ENCODE data around the gene GDPD3. TPM values are rescaled to one million over a fixed set of nuclear protein-coding genes. Genes with fewer than 3 reads are reported as not detected.

Gene GDPD3
- total RNA-seq, 1 donor from 2014 or later, result 6.4 TPM

DNA sequence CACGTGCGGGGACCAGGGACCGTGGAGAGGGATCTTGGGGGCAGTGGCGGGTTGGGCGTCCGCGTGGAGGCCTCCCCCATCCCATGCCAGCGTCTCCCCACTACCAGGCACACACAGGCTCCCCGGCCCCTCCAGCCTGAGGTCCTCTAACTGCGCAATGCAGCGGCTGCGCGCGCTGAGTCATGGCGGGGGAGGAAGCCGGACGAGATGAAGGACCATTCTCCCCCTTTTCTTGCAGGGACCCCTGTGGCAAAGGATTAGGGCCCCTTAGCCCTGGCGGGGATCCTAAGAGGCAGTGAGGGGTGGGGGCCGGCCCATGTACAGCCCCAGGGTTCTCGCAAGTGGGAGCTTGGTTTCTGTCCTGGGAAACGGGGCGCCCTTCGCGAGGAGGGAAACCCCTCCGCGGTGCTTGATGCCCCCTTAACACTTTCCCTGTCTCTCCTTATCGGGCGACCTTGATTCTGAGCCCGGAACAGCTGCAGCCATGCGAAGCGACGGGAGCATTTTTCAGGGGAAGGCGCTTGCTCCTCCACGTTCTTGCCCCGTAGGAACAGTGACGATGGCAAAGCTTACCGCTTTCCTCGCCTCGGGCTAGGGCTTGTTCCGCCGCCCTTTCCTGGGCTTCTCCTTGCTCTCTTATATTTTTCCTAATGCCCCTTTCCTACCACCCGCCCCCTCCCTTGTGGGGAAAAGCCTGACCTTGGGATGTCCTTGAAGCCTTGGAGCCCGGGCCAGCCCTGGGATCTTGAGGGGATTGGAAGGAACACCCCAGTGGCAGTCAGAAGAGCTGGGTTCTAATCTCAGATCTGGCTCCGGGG lies 47.2 kb downstream of the GDPD3 start:
- Mint-ChIP-seq H3K9me3 (no peaks in the 10 kb centered on the region), H3K4me3 (ENCODE audit: low read depth) (peak overlapping the region; percentile 100), H3K27ac (peak overlapping the region; percentile 99), H3K36me3 (ENCODE audit: low read depth) (peaks cover 68% of the 10 kb centered on the region), H3K4me1 (ENCODE audit: low read depth) (peaks cover 33% of the 10 kb centered on the region), H3K27me3 (ENCODE audit: low read depth) (no peaks in the 10 kb centered on the region)
- intact Hi-C loops (cut with micrococcal nuclease), result loop anchor here (1.0 to 10.0 kb wide), 3 partner anchors 13 to 289 kb away; partner anchors contain the start of gene CD2BP2
- DNase-seq (ENCODE audit: low spot score), result no peak

DNA sequence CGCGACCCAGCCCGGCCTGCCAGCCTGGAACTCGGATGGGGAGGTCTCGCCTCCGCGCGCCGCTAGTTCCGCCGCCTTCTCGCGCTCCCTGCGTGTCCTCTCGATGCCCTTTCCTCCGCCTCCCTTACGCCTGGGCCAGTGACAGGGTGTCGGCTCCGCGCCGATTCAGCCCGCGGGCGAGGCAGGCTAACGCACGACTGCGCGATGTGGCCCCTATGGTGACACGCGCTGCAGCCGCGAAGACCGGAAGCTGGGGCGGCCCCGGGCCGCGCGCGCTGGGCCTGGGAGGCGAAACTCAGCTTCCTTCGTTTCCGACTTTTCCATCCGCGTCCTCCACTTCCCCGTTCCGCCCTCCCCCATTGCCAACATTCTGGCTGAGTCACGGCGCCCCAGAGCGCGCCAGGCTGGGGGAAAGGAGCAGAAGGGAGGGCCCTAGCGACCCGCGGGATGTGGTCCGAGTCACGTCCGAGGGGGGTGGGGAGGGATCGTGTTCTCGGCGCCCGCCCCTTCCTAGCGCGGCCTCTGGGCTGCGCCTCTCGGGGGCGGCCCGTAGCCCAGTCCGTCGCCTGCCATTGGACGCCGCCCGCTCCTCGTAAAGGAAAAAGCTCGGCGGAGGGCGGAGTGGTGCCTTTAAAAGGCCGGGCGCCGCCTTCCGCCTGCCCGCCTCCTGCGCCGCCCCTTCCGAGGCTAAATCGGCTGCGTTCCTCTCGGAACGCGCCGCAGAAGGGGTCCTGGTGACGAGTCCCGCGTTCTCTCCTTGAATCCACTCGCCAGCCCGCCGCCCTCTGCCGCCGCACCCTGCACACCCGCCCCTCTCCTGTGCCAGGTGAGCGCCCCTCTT lies 48.0 kb downstream of the GDPD3 start, which contains the start of gene ALDOA:
ALDOA (plus strand) TSS at position 659 of the 841 bp plus-strand sequence. CDS start 1,138 bp downstream, outside the sequence.
- intact Hi-C loops (cut with micrococcal nuclease), result loop anchor here (1.0 to 10.0 kb wide), 3 partner anchors 12 to 289 kb away; partner anchors contain the start of gene CD2BP2
- Mint-ChIP-seq H3K9me3 (no peaks in the 10 kb centered on the region), H3K4me3 (ENCODE audit: low read depth) (peak within 1 kb of the TSS; percentile 100), H3K27me3 (ENCODE audit: low read depth) (no peaks in the 10 kb centered on the region), H3K27ac (peak within 1 kb of the TSS; percentile 99), H3K4me1 (ENCODE audit: low read depth) (peaks cover 30% of the 10 kb centered on the region), H3K36me3 (ENCODE audit: low read depth) (peaks cover 60% of the 10 kb centered on the region)
- peak; percentile 95 for DNase-seq (ENCODE audit: low spot score)

DNA sequence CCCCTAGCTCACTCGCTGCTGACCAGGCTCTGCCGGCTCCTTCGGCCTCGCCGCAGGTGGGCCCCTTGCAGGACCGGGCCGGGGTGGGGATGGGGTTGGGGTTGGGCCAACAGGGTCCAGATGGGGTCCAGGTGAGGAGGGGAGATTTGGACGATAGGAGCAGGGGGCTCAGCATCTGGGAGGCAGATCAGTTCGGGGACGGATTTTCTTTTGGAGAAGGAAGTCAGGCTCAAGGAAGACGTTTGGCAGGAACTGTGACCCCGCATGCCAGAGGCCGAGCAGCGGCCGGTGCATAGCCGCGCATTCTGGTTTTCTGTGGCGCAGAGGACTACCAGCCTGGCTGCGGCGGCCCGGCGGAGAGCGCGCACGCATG lies 48.6 kb downstream of the GDPD3 start:
- H3K9me3 Mint-ChIP-seq, result no peaks in the 10 kb centered on the region
- peak overlapping the region; percentile 100 for H3K4me3 Mint-ChIP-seq (ENCODE audit: low read depth)
- H3K27ac Mint-ChIP-seq, result peak overlapping the region; percentile 99
- H3K4me1 Mint-ChIP-seq (ENCODE audit: low read depth), result peaks cover 26% of the 10 kb centered on the region
- DNase-seq (ENCODE audit: low spot score), result no peak
- intact Hi-C loops (cut with micrococcal nuclease), result loop anchor here (1.0 to 10.0 kb wide), 3 partner anchors 11 to 290 kb away; partner anchors contain the start of gene CD2BP2
- no peaks in the 10 kb centered on the region for H3K27me3 Mint-ChIP-seq (ENCODE audit: low read depth)
- peaks cover 54% of the 10 kb centered on the region for H3K36me3 Mint-ChIP-seq (ENCODE audit: low read depth)

DNA sequence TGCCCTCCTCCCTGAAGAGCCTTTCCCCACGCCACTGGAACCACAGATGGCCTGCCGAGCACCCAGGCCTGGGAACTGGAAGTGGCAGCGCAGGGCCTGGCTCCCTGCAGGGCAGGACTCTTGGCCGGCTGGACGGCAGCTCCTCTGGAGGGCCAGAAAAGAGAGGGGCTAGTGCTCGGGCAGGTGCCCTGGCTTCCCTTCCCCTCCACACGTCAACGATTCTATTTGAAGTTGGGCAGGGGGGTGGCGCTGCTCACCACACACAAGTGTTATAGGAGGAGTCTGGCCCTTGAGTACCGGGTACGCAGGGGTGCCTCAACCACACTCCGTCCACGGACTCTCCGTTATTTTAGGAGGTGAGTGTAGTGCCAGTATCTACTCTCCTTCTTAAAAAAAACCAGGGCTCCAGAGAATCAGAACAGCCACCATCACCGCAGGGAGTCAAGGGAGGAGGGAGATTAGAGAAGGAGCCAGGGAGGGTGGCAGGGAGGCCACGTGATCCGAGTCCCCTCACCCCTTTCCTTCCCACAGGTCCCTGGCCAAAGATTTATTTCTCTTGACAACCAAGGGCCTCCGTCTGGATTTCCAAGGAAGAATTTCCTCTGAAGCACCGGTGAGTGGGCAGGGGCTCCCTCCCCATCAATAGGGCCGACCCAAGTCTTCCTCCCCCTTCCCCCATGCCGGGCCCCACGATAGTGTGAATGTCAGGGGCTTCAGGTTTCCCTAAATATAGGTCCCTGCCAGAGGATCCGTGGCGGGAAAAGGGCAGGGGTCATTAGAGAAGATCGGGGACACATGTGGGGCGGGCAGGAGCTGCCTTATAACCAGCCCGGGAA lies 49.2 kb downstream of the GDPD3 start:
- Mint-ChIP-seq H3K4me1 (ENCODE audit: low read depth) (peaks cover 22% of the 10 kb centered on the region), H3K9me3 (no peaks in the 10 kb centered on the region), H3K4me3 (ENCODE audit: low read depth) (peak overlapping the region; percentile 100), H3K27me3 (ENCODE audit: low read depth) (no peaks in the 10 kb centered on the region), H3K27ac (peak overlapping the region; percentile 99), H3K36me3 (ENCODE audit: low read depth) (peaks cover 47% of the 10 kb centered on the region)
- peak; percentile 66 for DNase-seq (ENCODE audit: low spot score)
- intact Hi-C loops (cut with micrococcal nuclease), result loop anchor here (10.0 kb wide), 1 partner anchor 291 kb away; the partner anchor contains the start of gene CD2BP2

DNA sequence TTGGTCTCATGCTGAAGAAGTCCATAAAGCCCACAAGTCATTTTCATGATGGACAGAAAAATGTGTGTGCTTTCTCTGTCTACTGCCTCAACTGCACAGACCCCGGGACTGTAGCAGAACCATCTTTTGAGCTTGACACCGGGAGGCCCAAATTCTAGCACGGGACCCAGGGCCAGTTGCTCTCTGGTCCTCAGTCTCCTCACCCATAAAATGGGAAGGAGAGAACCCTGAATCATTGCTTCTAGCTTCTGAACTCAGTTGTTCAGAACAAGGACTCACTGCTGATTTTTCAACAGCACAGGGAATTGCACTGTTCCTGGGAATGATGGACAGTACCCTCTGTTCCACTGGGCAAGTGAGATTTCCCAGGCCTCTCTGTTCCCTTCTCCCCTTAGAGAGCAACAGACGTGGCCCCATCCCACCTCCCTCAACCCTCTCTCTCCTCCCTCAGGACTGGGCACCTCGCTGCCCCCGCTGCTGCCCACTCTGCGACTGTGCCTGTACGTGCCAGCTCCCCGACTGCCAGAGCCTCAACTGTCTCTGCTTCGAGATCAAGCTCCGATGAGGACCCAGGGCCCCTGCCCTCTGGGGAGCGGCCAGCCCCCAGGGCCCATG lies 50.0 kb downstream of the GDPD3 start:
- intact Hi-C loops (cut with micrococcal nuclease), result loop anchor here (10.0 kb wide), 1 partner anchor 291 kb away; the partner anchor contains the start of gene CD2BP2
- Mint-ChIP-seq H3K4me1 (ENCODE audit: low read depth) (peaks cover 19% of the 10 kb centered on the region), H3K36me3 (ENCODE audit: low read depth) (peaks cover 40% of the 10 kb centered on the region), H3K27me3 (ENCODE audit: low read depth) (no peaks in the 10 kb centered on the region), H3K27ac (peak overlapping the region; percentile 99), H3K9me3 (no peaks in the 10 kb centered on the region), H3K4me3 (ENCODE audit: low read depth) (peak overlapping the region; percentile 100)
- DNase-seq (ENCODE audit: low spot score), result no peak

DNA sequence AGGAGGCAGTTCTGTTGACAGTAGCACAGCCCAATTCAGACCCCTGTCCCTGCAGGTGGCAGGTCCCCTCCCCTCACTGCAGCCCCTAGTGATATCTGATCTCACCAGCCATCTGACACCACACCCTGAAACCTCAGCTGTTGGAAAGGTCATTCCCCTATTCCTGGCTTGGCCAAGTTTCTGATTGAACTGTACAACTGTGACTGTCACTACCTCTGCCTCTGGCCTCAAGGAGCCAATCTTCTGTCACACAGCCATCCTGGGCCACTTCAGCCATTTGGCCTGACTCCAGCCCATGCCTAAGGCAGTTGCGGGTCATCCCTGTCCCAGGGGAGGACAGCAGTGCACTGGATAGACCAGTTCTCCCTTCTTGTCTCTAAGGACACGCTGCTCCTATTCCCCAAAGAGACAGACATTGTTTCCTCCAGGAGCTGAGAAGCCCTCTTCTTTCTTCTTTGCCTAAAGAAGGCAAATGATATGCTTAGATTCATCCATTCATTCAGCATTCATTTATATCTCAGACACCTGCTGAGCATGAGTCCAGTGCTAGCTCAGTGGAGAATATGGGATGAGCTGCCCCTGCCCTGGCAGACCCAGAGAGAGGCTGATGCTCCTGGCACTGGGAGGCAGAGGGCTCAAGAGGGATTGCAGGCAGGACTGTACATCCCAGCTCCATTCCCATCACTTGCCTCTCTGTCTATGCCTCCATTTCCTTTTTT lies 52.3 kb downstream of the GDPD3 start:
- no peaks in the 10 kb centered on the region for H3K27me3 Mint-ChIP-seq (ENCODE audit: low read depth)

DNA sequence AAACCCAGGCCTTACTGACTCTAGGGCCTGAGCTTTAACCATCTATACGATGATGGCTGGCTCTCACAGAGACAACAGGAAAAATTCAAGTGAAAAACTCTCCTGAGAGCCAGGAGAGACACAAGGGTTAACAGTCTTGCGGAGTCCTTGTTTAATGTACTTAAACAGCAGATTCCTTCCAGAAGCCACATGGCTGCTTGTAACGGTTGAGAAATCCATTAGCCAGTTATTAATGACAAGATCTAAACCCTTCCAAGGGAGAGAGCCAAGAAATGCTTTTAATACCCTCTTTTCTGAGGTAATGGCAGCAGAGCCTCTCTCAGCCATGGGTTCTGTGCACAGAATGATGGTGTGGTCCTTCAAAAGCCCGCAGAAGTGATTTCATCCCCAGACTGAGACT lies 53.0 kb downstream of the GDPD3 start:
- Mint-ChIP-seq H3K27ac (no peak overlapping the region), H3K4me3 (ENCODE audit: low read depth) (no peak overlapping the region), H3K4me1 (ENCODE audit: low read depth) (peaks cover 7% of the 10 kb centered on the region), H3K36me3 (ENCODE audit: low read depth) (peaks cover 12% of the 10 kb centered on the region), H3K27me3 (ENCODE audit: low read depth) (no peaks in the 10 kb centered on the region), H3K9me3 (no peaks in the 10 kb centered on the region)
- intact Hi-C loops (cut with micrococcal nuclease), result loop anchor here (10.0 kb wide), 1 partner anchor 294 kb away; the partner anchor contains the start of gene CD2BP2
- no peak for DNase-seq (ENCODE audit: low spot score)

More for the DNA sequence above, 52.3 kb downstream of the GDPD3 start:
- Mint-ChIP-seq H3K4me3 (ENCODE audit: low read depth) (no peak overlapping the region), H3K4me1 (ENCODE audit: low read depth) (peaks cover 5% of the 10 kb centered on the region), H3K9me3 (no peaks in the 10 kb centered on the region), H3K36me3 (ENCODE audit: low read depth) (peaks cover 19% of the 10 kb centered on the region), H3K27ac (no peak overlapping the region)
- intact Hi-C loops (cut with micrococcal nuclease), result loop anchor here (10.0 kb wide), 1 partner anchor 294 kb away; the partner anchor contains the start of gene CD2BP2
- DNase-seq (ENCODE audit: low spot score), result no peak

DNA sequence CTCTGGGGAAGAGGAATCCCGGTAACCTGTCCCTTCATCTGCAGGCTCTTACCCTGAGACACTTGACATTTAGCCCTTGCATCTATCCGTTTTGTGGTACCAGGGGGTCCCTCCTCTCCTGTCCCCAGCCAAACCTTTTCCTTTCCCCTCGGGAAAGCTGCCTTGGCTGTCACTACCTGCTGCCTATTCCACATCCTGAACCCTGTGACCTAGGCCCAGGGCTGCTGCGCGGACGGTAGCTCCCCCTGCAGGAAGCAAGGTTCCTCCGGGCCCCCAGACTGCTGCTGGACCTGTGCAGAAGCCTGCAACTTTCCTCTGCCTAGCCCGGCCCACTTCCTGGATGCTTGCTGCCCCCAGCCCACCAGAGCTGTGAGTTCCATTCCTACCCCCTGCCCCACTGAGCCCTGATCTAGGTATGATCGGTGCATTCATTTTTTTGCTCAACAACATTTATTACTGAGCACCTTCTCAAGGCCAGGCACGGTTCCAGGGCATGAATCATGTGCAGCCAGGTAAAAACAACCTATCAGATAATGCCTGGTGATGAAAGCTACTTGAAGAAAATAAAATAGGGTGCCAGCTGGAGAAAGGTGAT lies 58.3 kb downstream of the GDPD3 start:
- intact Hi-C loops (cut with micrococcal nuclease), result no loop called here
- peak overlapping the region; percentile 64 for H3K4me3 Mint-ChIP-seq (ENCODE audit: low read depth)
- H3K36me3 Mint-ChIP-seq (ENCODE audit: low read depth), result no peaks in the 10 kb centered on the region
- H3K27ac Mint-ChIP-seq, result no peak overlapping the region
- no peaks in the 10 kb centered on the region for H3K27me3 Mint-ChIP-seq (ENCODE audit: low read depth)
- DNase-seq (ENCODE audit: low spot score), result peak; percentile 45
- no peaks in the 10 kb centered on the region for H3K9me3 Mint-ChIP-seq
- peaks cover 25% of the 10 kb centered on the region for H3K4me1 Mint-ChIP-seq (ENCODE audit: low read depth)

Other genes starting within 250 kb of the GDPD3 start
- gene SEZ6L2, start 214.0 kb downstream of the GDPD3 start, total RNA-seq, result 0.11 and 0.55 TPM in 2 replicates
- 2.1 and 2.2 TPM in 2 replicates for gene ASPHD1, start 213.0 kb downstream of the GDPD3 start, total RNA-seq
- 39.7 and 47.5 TPM in 2 replicates for gene KCTD13, start 187.3 kb downstream of the GDPD3 start, total RNA-seq
- gene TMEM219, start 151.5 kb downstream of the GDPD3 start, total RNA-seq, result 52.1 and 59.0 TPM in 2 replicates
- 36.0 and 36.5 TPM in 2 replicates for gene TAOK2, start 139.7 kb downstream of the GDPD3 start, total RNA-seq
- gene HIRIP3, start 117.9 kb downstream of the GDPD3 start, total RNA-seq, result 40.3 and 40.7 TPM in 2 replicates
- gene INO80E, start 117.3 kb downstream of the GDPD3 start, total RNA-seq, result 112 and 119 TPM in 2 replicates
- gene DOC2A, start 102.5 kb downstream of the GDPD3 start, total RNA-seq, result 0.87 and 1.2 TPM in 2 replicates
- not detected in 2 replicates for gene C16orf92, start 90.3 kb downstream of the GDPD3 start, total RNA-seq
- gene TLCD3B, start 82.3 kb downstream of the GDPD3 start, total RNA-seq, result 2.3 and 2.6 TPM in 2 replicates
- gene ALDOA, start 47.8 kb downstream of the GDPD3 start, total RNA-seq, result 2,017 and 2,037 TPM in 2 replicates
- 143 and 144 TPM in 2 replicates for gene PPP4C, start 37.5 kb downstream of the GDPD3 start, total RNA-seq
- 2.7 and 2.9 TPM in 2 replicates for gene TBX6, start 21.6 kb downstream of the GDPD3 start, total RNA-seq
- 14.0 and 14.2 TPM in 2 replicates for gene YPEL3, start 17.3 kb downstream of the GDPD3 start, total RNA-seq
- 61.9 and 63.9 TPM in 2 replicates for gene MAPK3, start 9.7 kb upstream of the GDPD3 start, total RNA-seq
- gene CORO1A, start 70.1 kb upstream of the GDPD3 start, total RNA-seq, result 843 and 845 TPM in 2 replicates
- 225 and 245 TPM in 2 replicates for gene BOLA2B, start 80.1 kb upstream of the GDPD3 start, total RNA-seq
- gene SLX1A, start 80.3 kb upstream of the GDPD3 start, total RNA-seq, result 58.4 and 65.3 TPM in 2 replicates
- gene SULT1A3, start 85.7 kb upstream of the GDPD3 start, total RNA-seq, result 13.6 and 19.1 TPM in 2 replicates
- 14.9 and 16.8 TPM in 2 replicates for gene NPIPB13, start 134.9 kb upstream of the GDPD3 start, total RNA-seq
- gene CD2BP2, start 241.8 kb upstream of the GDPD3 start, total RNA-seq, result 80.1 and 84.5 TPM in 2 replicates

Measured in activated T-helper 2 cell treated with anti-CD3 and anti-CD28 coated beads, Interferon-gamma antibody, Interleukin-2, Interleukin-4, amounts not matched to agents 10 μg/mL and 5 μg/mL and 100 μg/mL, durations not matched to agents 14 hours and 24 hours and 36 hours (primary cell).